HepG2 (cell line): ENCODE data around the gene ARHGAP23. TPM values are rescaled to one million over a fixed set of nuclear protein-coding genes. Genes with fewer than 3 reads are reported as not detected.

Experiments used
- ATAC-seq: fragments of 200-7000 bp; cut with Tn5 transposase; 3 replicates; pipeline ENCODE4 v1.9.1; 2020; ENCODE audit warnings: mild to moderate bottlenecking, moderate library complexity
- BruUV-seq: library from RNA; stranded (reverse); fragments of 400-500 nt; replicated peaks from 2 replicates; lab custom pipeline; 2021; lab: Mats Ljungman, UMichigan
- CTCF ChIA-PET: fragments of 300-600 bp; formaldehyde crosslinking; extraction: SDS; loops from one replicate; lab custom pipeline; 2021; ENCODE audit warnings: low total read pairs, inconsistent platforms, low intra/inter-chr PET ratio; lab: Yijun Ruan, JAX
- POLR2A ChIA-PET: fragments of 350-600 bp; sonication (Branson Sonifier 250); formaldehyde crosslinking; loops from one replicate; lab custom pipeline; 2020; ENCODE audit warnings: antibody characterized with exemption, inconsistent platforms; lab: Yijun Ruan, JAX
- DNase-seq: peaks from one replicate; pipeline ENCODE4 v3.0.0-alpha.2; 2015; ENCODE audit warnings: low spot score
- FAIRE-seq: peaks from 3 replicates; lab custom pipeline; 2011; peaks lifted over from hg19 to GRCh38; lab: Jason Lieb, UNC
- H2AFZ ChIP-seq: one replicate; pipeline ENCODE4 v1.6.1; 2011; ENCODE audit warnings: low read length, inconsistent platforms
- H3K27ac ChIP-seq: fragments of 300-600 bp; 3 replicates; pipeline ENCODE4 v1.8.0; 2011; ENCODE audit warnings: mixed run types, mild to moderate bottlenecking, mixed read lengths, low read length, inconsistent platforms; ENCODE audit not compliant: insufficient read depth; ENCODE audit errors: extremely low read length
- H3K27me3 ChIP-seq, 2 experiments: fragments of 200-600 bp in 1 of 2; 2 replicates in 1 of 2; 3 replicates in 1 of 2; pipeline versions ENCODE4 v1.6.0 to v1.8.0; 2011; ENCODE audit warnings: low read length in 2 of 2, mild to moderate bottlenecking in 2 of 2, moderate library complexity in 2 of 2, inconsistent platforms in 1 of 2; ENCODE audit not compliant: insufficient read depth in 2 of 2, control insufficient read depth in 1 of 2
- H3K36me3 ChIP-seq, 2 experiments: fragments of 200-600 bp in 1 of 2; replicated peaks in 1 of 2; 2 replicates in 1 of 2; 3 replicates in 1 of 2; pipeline versions ENCODE4 v1.5.1 to v1.8.0; 2011; ENCODE audit warnings: low read length in 2 of 2, inconsistent platforms in 1 of 2; ENCODE audit not compliant: insufficient read depth in 2 of 2, control insufficient read depth in 1 of 2
- H3K4me1 ChIP-seq: 2 replicates; pipeline ENCODE4 v1.5.1; 2012; ENCODE audit warnings: low read length, inconsistent platforms; ENCODE audit not compliant: insufficient read depth
- H3K4me2 ChIP-seq: 2 replicates; pipeline ENCODE4 v1.6.0; 2011; ENCODE audit warnings: low read depth, low read length, inconsistent platforms
- H3K4me3 ChIP-seq, 3 experiments: fragments of 200-600 bp in 1 of 3; sonication (generic), shearing (Covaris generic) in 1 of 3; replicated peaks in 1 of 3; 2 replicates each; pipeline ENCODE4 v1.5.1; 2011 to 2016; ENCODE audit warnings: low read length in 3 of 3, inconsistent platforms in 2 of 3, low read depth in 2 of 3, mild to moderate bottlenecking in 2 of 3, control low read depth in 1 of 3, mixed read lengths in 1 of 3; ENCODE audit not compliant: insufficient read depth in 1 of 3
- H3K79me2 ChIP-seq: one replicate; pipeline ENCODE4 v1.6.1; 2011; ENCODE audit warnings: low read length, inconsistent platforms; ENCODE audit not compliant: insufficient read depth
- H3K9ac ChIP-seq: 2 replicates; pipeline ENCODE4 v1.6.0; 2011; ENCODE audit warnings: mild to moderate bottlenecking, low read depth, low read length, inconsistent platforms; ENCODE audit not compliant: insufficient read depth
- H3K9me3 ChIP-seq: 2 replicates; pipeline ENCODE4 v1.5.1; 2012; ENCODE audit warnings: mild to moderate bottlenecking, low read length
- H4K20me1 ChIP-seq: 2 replicates; pipeline ENCODE4 v1.6.0; 2011; ENCODE audit warnings: inconsistent platforms, mild to moderate bottlenecking, low read length, moderate library complexity; ENCODE audit not compliant: insufficient read depth
- KDM4B ChIP-seq: sonication (generic); formaldehyde crosslinking; IDR thresholded peaks from 2 replicates; pipeline ENCODE4 v1.4.0; 2020; ENCODE audit warnings: missing genetic modification reagents
- MTA1 ChIP-seq: sonication (generic); formaldehyde crosslinking; IDR thresholded peaks from 2 replicates; pipeline ENCODE4 v1.4.0; 2020; ENCODE audit warnings: missing genetic modification reagents, mild to moderate bottlenecking, borderline replicate concordance
- PAX8 ChIP-seq: sonication (generic); formaldehyde crosslinking; IDR thresholded peaks from 2 replicates; pipeline ENCODE4 v1.8.0; 2022; ENCODE audit warnings: mild to moderate bottlenecking, missing genetic modification reagents, borderline replicate concordance
- RNF2 ChIP-seq: fragments of 450-650 bp; conservative IDR thresholded peaks from 2 replicates; pipeline ENCODE4 v1.6.1; 2016; ENCODE audit warnings: low read depth
- SAP130 ChIP-seq: IDR thresholded peaks from 2 replicates; pipeline ENCODE4 v1.6.1; 2016; ENCODE audit warnings: low read depth
- ZNF263 ChIP-seq: sonication (generic); formaldehyde crosslinking; IDR thresholded peaks from 2 replicates; pipeline ENCODE4 v1.4.0; 2020; ENCODE audit warnings: missing genetic modification reagents
- ZNF318 ChIP-seq: sonication (generic); formaldehyde crosslinking; IDR thresholded peaks from 2 replicates; pipeline ENCODE4 v1.4.0; 2020; ENCODE audit warnings: mild to moderate bottlenecking, missing genetic modification reagents
- ZNF543 ChIP-seq: sonication (generic); formaldehyde crosslinking; IDR thresholded peaks from 2 replicates; pipeline ENCODE4 v1.4.0; 2020; ENCODE audit warnings: mild to moderate bottlenecking, missing genetic modification reagents
- WGBS: methylation state at CpG from one replicate; pipeline ENCODE4 v1.1.6; 2017; ENCODE audit warnings: low lambda C conversion rate; 5-methylcytosine and 5-hydroxymethylcytosine counted together
- in situ Hi-C: cut with HindIII; loops from 2 replicates; pipeline ENCODE4 v1.10.0; 2017; ENCODE audit warnings: low pct_unique_long_range_greater_than_20kb; ENCODE audit not compliant: extremely low pct_ligation_motif_present
- intact Hi-C: fragments of 100-400 bp; cut with micrococcal nuclease; formaldehyde crosslinking; loops from one replicate; pipeline ENCODE4 v1.10.0; 2022; ENCODE audit not compliant: unreplicated experiment
- polyA plus RNA-seq, 8 experiments: library from polyadenylated mRNA; depleted of rRNA in 3 of 8; stranded (reverse) in 7 of 8; unstranded in 1 of 8; fragments of >200 nt; fragmentation: Illumina TruSeq in 4 of 8; extraction: Trizol in 4 of 8; gene quantifications; 2 replicates each; pipeline versions ENCODE4 v1.2.1 to v1.2.3, GENCODE V29; 2011 to 2016; ENCODE audit warnings: low read depth in 4 of 8, missing spikeins in 1 of 8, mixed read lengths in 1 of 8; ENCODE audit not compliant: insufficient read depth in 1 of 8
- total RNA-seq, 5 experiments: library from RNA; depleted of rRNA; stranded (reverse); fragments of >200 nt; fragmentation: Illumina TruSeq; extraction: Trizol; gene quantifications; 2 replicates each; pipeline ENCODE4 v1.2.3, GENCODE V29; 2016; ENCODE audit warnings: low read depth in 1 of 5

The ARHGAP23 gene
- total and polyA plus RNA-seq, 2 of the 13 experiments (the other 11 are each of a cell fraction or from before 2014, with no cell fraction given), result 0.03 TPM; not detected in 1

DNA sequence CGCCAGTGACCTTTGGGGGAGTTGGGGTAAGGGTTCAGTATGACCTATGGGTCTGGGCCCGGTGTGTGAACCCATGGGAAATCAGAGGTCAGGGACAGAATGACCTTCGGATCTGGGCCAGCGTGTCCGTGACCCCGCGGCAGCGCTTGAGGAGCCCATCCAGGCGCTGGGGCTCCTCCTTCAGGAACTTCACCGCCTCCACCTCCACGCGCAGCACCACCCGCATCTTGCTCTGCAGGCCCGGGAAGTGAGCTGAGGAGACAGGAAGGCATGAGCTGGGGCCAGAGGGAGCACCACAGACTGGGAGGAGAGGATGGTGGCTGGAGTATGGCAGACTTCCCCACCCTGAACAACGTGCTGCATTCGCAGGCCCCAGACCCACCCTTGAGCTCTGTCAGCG is 124.1 kb downstream of the ARHGAP23 start:
- ChIA-PET POLR2A (no interaction called here), CTCF (no interaction called here)
- Histone ChIP-seq H3K4me1 (peaks cover 4% of the 10 kb centered on the region), H3K4me2 (no peak overlapping the region), H4K20me1 (no peaks in the 10 kb centered on the region), H3K9me3 (no peaks in the 10 kb centered on the region), H3K79me2 (no peaks in the 10 kb centered on the region), H2AFZ (no peak overlapping the region), H3K4me3 (no peak overlapping the region), H3K9ac (no peak overlapping the region), H3K36me3 (no peaks in the 10 kb centered on the region), H3K27me3 (0 out of 5 replicates have a peak, but pooled peaks cover 0 to 2% of the 10 kb centered on the region in 2 experiments), H3K27ac (no peak overlapping the region)
- in situ Hi-C loops, result loop anchor here (5.0 kb wide), 1 partner anchor 35 kb away; no protein-coding TSS in a partner anchor
- intact Hi-C loops, result no loop called here
- FAIRE-seq, result no peak
- WGBS, result 81% methylated on average over 16 of the region's 17 CpGs
- no peak for ATAC-seq
- no TSS peak for BruUV-seq
- no peak for DNase-seq
- TF ChIP-seq ZNF263 (CRISPR knock-in tag), result peak; percentile 71
- TF ChIP-seq MTA1 (CRISPR knock-in tag), result 0 out of 2 replicates have a peak, but pooled peaks have one; percentile 14
- no peak for TF ChIP-seq PAX8 (CRISPR knock-in tag)

- no peak overlapping the region for H3K4me3 ChIP-seq
- no peak overlapping the region for H3K4me2 ChIP-seq
- no peaks in the 10 kb centered on the region for H4K20me1 ChIP-seq
- H3K27me3 ChIP-seq, result 0 out of 5 replicates have a peak, but pooled peaks cover 0 to 2% of the 10 kb centered on the region in 2 experiments
- no peak for ATAC-seq
- CTCF ChIA-PET, result no interaction called here
- in situ Hi-C loops (loop anchor here (5.0 kb wide), 2 partner anchors 33 to 113 kb away; no protein-coding TSS in a partner anchor), intact Hi-C loops (loop anchor here (5.0 kb wide), 1 partner anchor 42 kb away; no protein-coding TSS in a partner anchor)
- H3K9me3 ChIP-seq, result no peaks in the 10 kb centered on the region
- DNase-seq, result no peak
- H3K27ac ChIP-seq, result no peak overlapping the region
- no peak for FAIRE-seq
- POLR2A ChIA-PET, result interaction anchor here (1.1 kb wide), 1 partner anchor 9 kb away, joined by 3 read pairs; no protein-coding TSS in a partner anchor
- no peak overlapping the region for H2AFZ ChIP-seq
- peaks cover 27% of the 10 kb centered on the region for H3K4me1 ChIP-seq
- H3K9ac ChIP-seq, result no peak overlapping the region
- H3K36me3 ChIP-seq, result no peaks in the 10 kb centered on the region
- H3K79me2 ChIP-seq, result no peaks in the 10 kb centered on the region
- BruUV-seq, result no TSS peak
- 69% methylated on average over 8 of the region's 8 CpGs for WGBS
- TF ChIP-seq ZNF543 (CRISPR knock-in tag), result no peak
- TF ChIP-seq KDM4B (CRISPR knock-in tag), result no peak
- TF ChIP-seq RNF2, result no peak
- no peak for TF ChIP-seq SAP130 (CRISPR knock-in tag)
- no peak for TF ChIP-seq ZNF318 (CRISPR knock-in tag)
Observed at GRCh38 chr17:38554430-38555350, 126.4 kb downstream of the ARHGAP23 start.
